Stimulated activated CD4-positive, alpha-beta T cell treated with anti-CD3 and anti-CD28 coated beads, Interleukin-4, amount 100 ng/mL, for 48 hours (primary cell): ENCODE results near the gene HTRA2.

ENCODE experiments used
- DNase-seq, 2 donors: peaks; one replicate each; pipeline ENCODE4 v3.0.0-alpha.2; 2020; ENCODE audit warnings: low read depth in 2 of 2

Gene HTRA2

DNA sequence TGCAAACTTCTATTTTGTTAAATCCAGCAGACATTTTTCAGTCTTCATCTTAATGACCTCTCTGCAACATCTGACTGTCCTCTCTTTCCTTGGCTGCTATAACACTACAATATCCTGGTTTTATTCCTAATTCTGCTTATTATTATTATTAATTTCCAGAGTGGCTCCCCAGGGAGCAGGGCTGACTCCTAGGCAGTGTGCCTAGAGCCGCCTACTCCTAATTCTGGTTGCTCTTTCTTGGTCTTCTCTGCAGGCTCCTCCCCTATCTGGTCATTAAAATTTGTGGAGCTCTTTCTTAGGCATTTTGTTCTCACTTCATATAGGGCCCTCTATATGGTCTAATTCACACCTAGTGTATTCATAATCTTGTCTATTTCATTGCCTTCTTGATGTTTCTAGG is 13.2 kb downstream of the HTRA2 start:
- no peak for DNase-seq

DNA sequence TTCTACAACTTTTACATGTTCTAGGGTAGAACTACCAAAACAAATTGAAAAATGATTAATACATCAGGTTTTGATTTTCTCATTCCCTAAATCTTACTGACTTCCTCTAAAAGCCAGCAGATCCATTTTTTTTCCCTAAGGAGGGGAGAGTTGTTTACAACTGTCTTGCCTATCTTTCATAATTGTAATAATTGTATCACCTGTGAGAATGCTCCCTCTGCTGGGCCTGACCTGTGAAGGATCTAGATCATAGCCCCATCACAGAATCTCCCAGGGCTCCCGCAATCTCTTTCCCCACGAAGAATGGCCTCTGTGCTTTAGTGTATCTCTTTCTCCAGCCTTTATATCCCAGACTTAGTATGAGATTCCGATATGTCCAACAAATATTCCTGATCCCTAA is 14.9 kb downstream of the HTRA2 start:
- no peak for DNase-seq

DNA sequence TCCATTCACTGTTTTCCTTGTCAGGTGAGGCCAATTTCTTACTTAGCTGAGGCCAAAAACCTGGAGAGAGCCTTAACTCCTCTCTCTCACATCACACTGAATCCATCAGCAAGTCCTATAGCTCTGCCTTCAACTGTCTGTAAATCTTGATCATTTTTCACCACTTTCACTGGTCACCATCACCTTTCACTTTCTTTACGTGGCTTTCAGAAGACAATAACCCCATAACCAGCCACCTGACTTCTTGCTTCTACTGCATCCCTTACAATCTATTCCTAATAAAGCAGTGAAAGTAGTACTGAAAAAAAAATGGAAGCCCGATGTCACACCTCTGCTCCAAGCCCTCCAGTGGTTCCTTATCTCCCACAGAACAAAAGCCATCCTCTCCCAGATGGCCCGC is 16.3 kb downstream of the HTRA2 start:
- no peak for DNase-seq

DNA sequence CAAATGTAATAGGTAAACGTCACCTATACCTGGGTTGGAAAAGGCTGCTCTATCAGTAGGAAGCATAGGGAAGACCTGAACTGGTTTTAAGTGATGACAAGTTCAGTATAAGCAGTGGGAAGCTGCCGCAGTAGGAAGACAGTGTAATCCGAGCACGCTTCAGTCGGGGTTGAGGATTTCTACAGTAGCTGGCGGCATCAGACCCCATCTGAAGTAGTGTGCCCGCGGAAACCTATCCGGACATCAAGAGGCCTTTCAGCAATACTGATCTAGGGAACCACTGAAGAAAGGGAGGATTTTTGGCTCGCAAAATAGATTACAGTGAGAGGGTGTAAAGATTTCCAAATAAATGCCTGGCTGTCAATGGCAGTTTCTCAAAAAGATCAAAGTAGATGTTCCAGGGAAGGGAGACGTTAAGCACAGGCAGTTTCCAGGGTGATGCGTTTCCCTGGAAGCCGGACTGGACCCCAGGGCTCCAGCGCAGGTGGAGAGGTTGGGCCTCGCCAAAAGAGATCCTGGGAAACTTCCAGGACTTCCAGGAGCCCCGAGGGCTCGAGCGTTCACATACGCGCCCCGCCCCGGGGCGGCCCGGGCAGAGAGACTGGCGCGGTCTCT is 18.7 kb downstream of the HTRA2 start:
- DNase-seq, result no peak

DNA sequence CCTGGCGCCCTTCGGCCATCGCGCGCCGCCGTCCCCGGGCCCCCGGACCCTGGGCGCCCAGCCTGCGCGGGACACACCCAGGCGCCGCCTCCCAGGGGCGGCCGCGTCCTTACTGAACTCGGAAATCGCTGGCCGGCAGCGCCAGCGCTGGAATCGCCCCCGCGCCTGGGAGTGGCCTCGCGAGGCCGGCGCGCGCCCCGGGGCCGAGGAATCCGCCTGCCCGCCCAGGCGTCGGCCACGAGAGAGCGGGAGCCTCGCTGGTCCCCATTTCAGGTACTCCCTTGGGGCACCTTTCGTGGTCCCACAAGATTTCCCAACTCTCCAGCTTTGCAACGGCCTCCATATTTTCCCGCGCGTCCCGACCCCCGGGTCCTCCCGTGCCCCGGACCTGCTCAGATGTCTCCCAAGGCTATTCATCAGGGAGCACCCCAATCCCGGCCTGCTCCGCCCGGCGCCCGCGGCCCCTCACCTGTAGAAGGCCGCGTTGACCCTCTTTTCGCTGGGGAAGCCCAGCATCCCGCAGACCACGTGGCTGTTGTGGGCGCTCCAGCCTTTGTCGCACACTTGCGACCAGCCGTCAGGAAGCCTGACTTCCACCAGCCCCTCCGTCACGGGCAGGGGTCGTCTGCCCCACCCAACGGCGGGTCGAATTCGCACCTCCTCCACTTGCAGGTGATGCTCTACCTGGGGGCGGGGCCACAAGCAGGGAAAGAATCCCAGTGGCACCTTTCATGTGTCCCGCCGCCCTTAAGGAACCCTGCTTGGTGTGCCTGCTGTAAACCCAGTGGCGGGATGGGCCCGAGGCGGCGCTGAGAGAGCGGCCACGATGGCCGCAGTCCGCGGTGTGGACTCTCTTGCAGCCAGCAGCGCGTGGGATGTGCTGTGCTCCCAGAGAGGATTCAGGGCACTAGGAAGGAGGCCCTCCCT is 19.4 kb downstream of the HTRA2 start:
- no peak for DNase-seq

DNA sequence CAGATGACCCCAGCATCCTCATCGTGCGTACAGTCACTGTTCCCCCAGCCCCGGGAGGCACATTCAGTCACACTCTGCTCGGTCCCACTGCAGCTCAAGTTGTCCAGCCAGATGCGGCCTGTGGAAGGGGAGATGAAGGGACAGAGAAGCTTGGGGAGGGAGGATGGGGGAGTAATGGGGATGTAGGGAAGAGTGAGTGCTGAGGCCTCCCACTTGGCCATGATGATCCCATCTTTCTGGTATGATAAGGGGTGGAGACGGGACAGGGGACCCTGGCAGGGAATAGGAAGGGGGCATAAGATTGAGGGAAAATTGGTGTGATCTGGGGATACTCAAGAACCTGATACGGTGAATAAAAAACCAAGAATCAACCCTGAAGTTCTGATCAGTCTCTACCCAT is 20.5 kb downstream of the HTRA2 start:
- no peak for DNase-seq

DNA sequence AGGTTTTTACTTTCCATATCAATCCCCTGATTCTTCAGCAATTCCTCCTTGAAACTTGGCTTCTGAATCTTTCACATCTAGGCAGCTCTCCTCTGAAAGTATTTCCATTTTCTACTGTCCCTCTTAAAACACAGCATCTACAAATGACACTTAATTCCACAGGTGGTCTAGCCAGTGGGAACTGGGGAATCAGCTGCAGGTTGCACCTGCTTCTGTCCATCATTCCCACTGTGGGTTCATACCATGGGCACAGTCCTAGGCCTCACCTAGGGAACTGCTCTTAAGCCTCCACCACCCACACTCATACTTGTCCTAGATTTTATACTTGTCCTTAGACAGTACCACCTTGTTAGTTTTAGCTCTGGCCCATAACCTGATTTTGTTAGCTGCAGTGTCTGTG is 21.8 kb downstream of the HTRA2 start:
- DNase-seq, result no peak

DNA sequence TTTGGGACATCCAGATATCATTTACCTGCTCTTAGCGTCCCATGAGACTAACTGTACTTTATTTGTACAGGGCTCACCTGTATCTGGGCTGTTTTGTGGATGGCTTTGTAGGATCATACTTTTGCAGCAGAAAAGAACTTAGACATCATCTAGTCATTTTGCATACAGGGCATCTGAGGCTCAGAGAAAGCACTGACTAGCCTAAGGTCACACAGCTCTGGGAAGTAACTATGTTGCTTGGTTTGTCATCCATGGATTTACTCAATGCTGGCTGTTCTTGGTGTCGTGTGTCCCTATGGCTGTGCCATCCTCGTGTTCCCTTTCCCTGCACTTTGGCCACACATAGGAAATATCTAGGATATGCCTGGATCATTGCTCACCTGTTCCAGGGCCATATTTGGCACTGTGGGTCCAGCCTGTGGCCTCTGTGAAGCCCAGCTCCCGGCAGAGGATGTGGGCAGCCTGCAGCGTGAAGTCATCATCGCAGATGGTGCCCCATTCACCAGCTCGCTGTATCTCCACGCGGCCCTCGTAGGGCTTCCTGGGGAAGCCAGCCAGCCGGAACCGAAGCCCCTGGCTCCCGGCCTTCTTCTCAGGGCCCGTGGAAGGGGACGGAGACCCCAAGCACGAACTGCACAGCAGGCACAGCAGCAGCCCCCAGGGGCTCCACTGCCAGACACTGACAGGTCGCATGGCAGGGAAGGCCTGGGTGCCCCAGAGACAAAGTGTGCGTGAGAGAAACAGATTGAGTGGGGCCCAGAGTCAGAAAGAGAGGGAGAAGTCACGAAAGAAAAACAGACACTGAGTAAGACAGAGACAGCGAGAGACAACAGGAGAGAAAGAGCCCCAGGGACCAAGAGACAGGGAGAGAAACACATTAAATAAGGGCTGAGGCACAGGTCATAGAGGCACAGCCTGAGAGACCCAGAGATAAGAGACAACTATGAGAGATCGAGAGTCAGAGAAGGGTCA is 22.5 kb downstream of the HTRA2 start:
- DNase-seq, result no peak

DNA sequence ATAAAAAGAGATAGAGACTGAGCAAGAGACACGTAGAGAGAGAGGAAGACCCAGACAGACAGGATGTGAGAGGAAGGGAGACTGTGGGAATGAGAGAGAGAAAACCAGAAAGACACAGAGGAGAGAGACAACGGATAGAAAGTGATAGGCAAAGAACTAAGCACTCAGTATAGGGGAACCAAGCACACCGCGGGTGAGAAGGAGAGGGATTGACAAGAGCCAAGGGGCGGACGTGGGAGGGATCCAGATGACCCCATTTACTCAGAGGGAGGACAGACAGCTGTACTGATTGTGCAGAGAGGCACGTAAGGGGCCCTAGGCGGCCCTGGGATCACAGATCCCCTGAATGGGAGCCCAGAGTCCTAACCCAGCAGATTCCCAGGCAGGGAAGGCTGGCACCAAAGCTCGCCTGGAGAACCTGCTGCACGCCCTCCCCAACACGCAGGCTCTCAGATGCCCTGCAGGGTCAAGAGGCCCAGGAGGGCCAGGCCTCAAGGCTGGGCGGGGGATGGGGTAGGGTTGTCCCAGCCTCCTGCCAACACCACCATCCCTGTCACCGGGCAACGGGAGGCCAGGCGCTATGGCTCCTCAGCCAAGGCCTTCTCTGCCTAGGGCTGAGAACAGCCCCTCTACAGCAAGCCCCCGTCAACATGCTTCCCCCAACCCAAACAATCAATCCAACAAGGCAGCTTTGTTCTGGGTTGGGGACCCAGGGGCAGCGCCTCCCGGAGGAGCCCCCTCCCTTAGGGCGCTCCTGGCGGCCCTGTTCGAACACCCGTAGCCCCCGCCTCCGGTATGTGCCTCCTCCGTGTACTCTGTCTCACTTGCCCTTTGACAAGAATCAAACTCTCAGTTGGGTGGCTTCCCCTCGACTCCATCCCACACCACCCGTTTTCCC is 23.4 kb downstream of the HTRA2 start:
- no peak for DNase-seq

DNA sequence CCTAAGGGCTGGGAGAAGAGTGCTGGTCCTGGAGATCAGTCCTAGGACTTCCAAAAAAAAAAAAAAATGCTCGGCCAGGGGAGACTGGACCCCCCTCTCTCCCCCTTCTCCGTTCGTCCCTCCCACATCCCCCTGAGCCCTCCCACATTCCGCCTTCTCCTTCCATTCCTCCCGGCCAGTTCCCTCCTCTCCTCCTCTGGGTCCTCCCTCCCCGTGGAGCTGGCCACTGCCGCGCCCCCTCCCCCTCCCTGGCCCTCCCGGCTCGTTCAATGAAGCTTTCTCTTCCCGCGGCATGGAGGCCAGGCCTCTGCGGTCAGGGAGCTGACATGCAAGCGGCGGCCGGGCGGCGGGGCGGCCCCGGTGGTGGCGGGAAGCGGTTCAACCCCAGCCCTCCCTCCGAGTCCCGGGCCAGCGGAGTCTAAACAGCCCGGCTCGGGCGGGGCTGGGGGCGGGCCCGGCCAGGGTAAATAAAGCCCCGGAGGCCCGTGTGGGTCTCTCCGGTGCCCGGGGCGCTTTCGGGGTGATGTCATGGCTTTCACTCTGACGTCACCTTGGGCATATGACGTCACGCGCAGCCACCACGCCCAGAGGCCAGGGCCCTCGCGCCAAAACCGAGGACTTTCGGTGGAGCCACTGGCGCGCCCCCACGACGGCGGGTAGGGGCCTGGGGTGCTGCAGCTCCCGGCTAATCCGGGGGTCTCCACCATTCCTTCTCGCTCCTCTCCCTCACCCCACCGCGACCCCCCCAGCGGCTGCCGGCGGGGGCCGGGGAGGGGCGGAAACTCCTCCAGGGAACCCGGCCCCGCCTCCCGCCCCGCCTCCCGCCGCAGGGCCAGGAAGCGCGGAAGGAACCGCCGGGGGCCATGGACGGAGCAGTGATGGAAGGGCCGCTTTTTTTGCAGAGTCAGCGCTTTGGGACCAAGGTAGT is 24.4 kb downstream of the HTRA2 start, which contains the start of the genes DOK1 and LOXL3:
DOK1 (plus strand) TSS at position 829 of the 928 bp plus-strand sequence; CDS start at position 864, 35 bp downstream.
LOXL3 (minus strand) TSS at position 51 of the 928 bp plus-strand sequence. CDS start 1,308 bp downstream, outside the sequence.
- DNase-seq, result peak; percentile 76 to 87

DNA sequence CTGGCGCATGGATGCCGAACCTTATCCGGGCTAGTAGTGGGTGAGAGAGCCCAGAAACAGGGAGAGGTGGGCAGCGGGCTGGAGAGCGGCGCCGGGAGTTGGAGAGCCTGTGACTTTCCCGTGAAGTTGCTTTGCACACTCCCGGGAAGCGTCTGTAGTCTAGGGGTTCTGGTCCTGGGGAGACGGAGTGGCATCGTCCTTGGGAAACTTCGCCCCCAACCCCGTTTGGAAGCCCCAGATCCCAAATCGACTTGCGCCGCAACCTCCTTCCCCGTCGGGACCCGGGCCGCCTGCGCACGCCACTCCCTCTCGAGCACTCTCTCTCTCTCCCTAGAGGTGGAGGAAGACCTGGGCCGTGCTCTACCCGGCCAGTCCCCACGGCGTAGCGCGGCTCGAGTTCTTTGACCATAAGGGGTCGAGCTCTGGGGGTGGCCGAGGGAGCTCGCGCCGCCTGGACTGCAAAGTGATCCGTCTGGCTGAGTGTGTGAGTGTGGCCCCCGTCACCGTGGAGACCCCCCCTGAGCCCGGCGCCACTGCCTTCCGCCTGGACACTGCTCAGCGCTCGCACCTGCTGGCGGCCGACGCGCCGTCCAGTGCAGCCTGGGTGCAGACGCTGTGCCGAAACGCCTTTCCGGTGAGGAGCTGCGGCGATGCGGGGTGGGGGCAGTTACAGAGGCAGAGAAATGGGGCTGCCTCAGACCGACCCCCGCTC is 25.2 kb downstream of the HTRA2 start:
- peak in 1 of 2 donors; percentile 23 for DNase-seq

DNA sequence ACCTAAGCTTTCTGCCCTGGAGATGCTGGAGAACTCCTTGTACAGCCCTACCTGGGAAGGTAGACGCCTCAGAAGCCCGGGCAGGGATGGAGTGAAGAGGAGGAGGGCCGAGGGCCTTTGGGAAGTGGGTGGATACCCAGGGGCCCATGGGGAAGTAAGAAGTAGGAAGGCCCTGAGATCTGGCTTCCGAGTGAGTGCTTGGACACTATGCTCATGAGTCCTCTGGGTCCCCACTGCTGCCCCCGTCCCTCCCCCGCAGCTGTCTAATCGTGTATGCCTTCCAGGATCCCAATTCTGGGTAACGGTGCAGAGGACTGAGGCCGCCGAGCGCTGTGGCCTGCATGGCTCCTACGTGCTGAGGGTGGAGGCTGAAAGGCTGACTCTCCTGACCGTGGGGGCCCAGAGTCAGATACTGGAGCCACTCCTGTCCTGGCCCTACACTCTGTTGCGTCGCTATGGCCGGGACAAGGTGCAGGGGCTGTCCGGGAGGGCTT is 25.9 kb downstream of the HTRA2 start:
- DNase-seq, result no peak

DNA sequence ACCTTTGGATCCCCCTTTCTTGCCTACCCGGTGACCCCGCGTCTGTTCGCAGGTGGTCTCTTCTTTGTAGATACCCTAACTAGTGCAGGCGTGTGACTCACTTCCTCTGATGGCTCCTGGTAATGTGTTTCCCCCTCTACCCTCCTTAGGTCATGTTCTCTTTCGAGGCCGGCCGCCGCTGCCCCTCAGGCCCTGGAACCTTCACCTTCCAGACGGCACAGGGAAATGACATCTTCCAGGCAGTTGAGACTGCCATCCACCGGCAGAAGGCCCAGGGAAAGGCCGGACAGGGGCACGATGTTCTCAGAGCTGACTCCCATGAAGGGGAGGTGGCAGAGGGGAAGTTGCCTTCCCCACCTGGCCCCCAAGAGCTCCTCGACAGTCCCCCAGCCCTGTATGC is 26.4 kb downstream of the HTRA2 start:
- no peak for DNase-seq

DNA sequence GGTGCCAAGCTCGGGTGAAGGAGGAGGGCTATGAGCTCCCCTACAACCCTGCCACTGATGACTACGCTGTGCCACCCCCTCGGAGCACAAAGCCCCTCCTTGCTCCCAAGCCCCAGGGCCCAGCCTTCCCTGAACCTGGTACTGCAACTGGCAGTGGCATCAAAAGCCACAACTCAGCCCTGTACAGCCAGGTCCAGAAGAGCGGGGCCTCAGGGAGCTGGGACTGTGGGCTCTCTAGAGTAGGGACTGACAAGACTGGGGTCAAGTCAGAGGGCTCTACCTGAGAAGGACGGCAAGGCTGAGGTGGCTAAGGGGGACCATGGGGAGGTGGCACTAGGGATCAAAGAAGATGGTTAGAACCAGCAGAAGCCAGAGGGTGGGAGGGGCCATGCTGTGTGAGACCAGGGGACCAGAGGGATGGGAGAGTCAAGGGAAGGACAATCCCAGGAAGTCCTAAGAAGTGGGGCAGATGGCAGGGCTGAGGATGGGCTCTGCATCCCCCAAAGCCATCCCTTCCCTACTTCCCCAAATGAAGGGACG is 27.2 kb downstream of the HTRA2 start:
- DNase-seq, result no peak

DNA sequence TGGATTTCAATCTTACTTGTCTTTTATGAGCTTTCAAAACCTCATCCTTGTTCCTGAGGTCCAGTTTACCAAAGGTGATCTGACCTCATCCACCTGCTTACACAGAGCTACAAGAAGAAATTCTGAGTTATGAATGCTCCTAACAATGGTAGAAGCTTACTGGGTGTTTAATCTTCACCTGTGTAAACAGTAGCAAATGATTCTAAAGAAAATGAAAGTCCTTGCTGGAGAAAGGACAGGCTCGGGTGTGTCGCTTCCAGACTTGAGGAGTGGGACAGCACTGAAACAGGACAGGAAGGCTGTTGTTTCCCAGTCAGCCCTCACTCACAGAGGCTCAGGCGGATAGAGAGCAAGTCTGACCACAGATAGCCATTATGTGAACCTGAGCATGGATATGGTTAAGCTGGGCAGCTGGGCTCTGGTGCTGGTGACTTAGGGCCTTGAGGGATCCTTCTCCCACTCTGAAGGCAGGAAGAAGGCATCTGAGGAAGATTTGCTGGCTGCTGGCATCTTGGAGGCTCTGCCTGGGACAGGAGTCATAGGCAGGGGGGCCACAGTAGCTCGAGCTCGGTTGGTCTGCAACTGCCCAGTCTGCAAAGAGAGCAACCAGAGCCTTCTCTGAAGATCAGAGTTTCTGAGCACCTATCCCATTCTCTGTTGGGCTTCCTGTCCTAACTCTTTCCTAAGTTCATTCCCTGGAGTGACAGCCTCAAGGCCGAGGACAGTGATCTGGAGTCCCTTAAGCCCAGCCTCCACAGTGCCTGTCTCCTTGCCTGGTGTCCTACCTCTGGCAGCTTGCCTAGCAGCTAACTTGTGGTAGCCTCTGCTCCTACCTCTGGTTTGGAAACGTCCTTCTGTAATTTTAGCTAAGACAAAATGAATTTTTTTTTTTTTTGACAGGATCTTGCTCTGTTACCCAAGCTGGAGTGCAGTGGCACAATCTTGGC is 28.8 kb downstream of the HTRA2 start:
- DNase-seq, result no peak

DNA sequence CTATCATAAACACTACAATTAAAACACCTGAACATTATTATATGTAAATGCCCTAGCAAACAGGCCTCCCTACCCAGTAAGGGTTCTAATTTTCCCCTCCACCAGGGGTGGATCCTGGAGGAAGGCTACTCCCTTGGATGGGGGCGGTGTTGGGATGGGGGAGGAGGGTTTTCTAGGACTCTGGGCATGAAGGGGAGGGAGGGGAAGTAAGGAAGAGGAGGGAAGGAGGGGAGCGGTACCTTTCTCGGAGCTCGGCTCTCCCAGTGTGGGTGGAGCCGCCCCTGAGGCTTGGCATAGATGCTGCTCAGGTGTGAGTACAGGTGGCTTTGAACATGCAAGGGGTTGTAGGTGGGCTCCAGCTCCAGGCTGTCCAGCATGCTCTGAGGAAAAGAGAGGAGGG is 30.2 kb downstream of the HTRA2 start:
- DNase-seq, result no peak

DNA sequence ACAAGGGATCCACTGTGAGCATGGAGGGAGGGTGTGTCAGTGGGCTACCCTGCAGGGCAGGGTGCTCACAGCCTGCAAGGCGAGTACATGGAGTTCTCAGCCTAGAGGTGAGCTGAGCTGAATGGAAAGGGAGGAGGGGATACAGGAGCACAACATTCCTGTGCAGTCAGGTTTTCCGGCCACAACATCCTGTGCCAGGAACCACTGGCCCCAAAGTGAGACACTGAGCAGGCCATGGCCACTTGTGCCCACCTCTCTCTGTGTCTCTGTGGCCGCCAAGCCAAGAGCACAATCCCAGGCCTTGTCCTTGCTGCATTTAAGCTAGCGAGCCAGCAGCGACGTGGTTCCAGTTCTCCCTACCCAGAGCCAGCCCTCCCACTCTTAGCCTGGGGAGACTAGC is 30.9 kb downstream of the HTRA2 start:
- DNase-seq, result no peak
